ENCODE data around the gene MIB1. TPM values are rescaled to one million over a fixed set of nuclear protein-coding genes. Genes with fewer than 3 reads are reported as not detected.

MIB1 gene
- total RNA-seq, 4 donors from 2014 or later = 17.9 to 25.3 (median 21.1) TPM

GRCh38 chr18:21741312-21741561 lies 645 bp downstream of the MIB1 start:
- no CpG with 5 or more reads among the region's 41 CpGs for WGBS, 2 donors
- intact Hi-C loops (cut with DNase I; ENCODE audit: low total_unique reads) = no loop called here
- H3K4me3 ChIP-seq (ENCODE audit: low read depth, poor library complexity, severe bottlenecking) = peak overlapping the region; percentile 93

GRCh38 chr18:21741562-21742314 lies 1.1 kb downstream of the MIB1 start:
- WGBS, 2 donors = 1 to 2% methylated on average over 26 to 28 of the region's 49 CpGs
- intact Hi-C loops (cut with DNase I; ENCODE audit: low total_unique reads) = no loop called here
- peak; percentile 22 to 90 for DNase-seq (ENCODE audit: low spot score in 2 of 2)
- H3K4me3 ChIP-seq (ENCODE audit: low read depth, poor library complexity, severe bottlenecking) = peak overlapping the region; percentile 93
- TF ChIP-seq POLR2A (IDR thresholded peaks at IDR 0.05) (no peak), CTCF (IDR thresholded peaks at IDR 0.05) (no peak)

More at GRCh38 chr18:21741312-21741561, 645 bp downstream of the MIB1 start:
- DNase-seq (ENCODE audit: low spot score in 2 of 2) = peak in 1 of 2 donors; percentile 22
- no peak for TF ChIP-seq CTCF (IDR thresholded peaks at IDR 0.05)
- no peak for TF ChIP-seq POLR2A (IDR thresholded peaks at IDR 0.05)

- DNase-seq (ENCODE audit: low spot score in 2 of 2) = no peak
- H3K4me3 ChIP-seq (ENCODE audit: low read depth, poor library complexity, severe bottlenecking) = no peak overlapping the region
- intact Hi-C loops (cut with DNase I; ENCODE audit: low total_unique reads) = no loop called here
- 59 to 73% methylated on average over 5 of the region's 5 CpGs for WGBS, 2 donors
- TF ChIP-seq POLR2A (IDR thresholded peaks at IDR 0.05) = no peak
- TF ChIP-seq CTCF (IDR thresholded peaks at IDR 0.05) = no peak
Observed at GRCh38 chr18:21742315-21742687, 1.7 kb downstream of the MIB1 start.

- WGBS, 2 donors = 78% methylated on average over 7 of the region's 7 CpGs
- intact Hi-C loops (cut with DNase I; ENCODE audit: low total_unique reads) = no loop called here
- H3K4me3 ChIP-seq (ENCODE audit: low read depth, poor library complexity, severe bottlenecking) = no peak overlapping the region
- no peak for DNase-seq (ENCODE audit: low spot score in 2 of 2)
- TF ChIP-seq POLR2A (IDR thresholded peaks at IDR 0.05) (no peak), CTCF (IDR thresholded peaks at IDR 0.05) (no peak)
Observed at GRCh38 chr18:21743166-21743832, 2.7 kb downstream of the MIB1 start.

- no peak for DNase-seq (ENCODE audit: low spot score in 2 of 2)
- intact Hi-C loops (cut with DNase I; ENCODE audit: low total_unique reads) = no loop called here
- no peak overlapping the region for H3K4me3 ChIP-seq (ENCODE audit: low read depth, poor library complexity, severe bottlenecking)
- TF ChIP-seq CTCF (IDR thresholded peaks at IDR 0.05) (no peak), POLR2A (IDR thresholded peaks at IDR 0.05) (no peak)
- 95 to 96% methylated on average over 5 of the region's 5 CpGs for WGBS, 2 donors
Observed at GRCh38 chr18:21745231-21745630, 4.6 kb downstream of the MIB1 start.
